ENCODE data around the gene KCNQ5.

- TF ChIP-seq CTCF (IDR thresholded peaks at IDR 0.05): no peak
- no peak for TF ChIP-seq POLR2A (IDR thresholded peaks at IDR 0.05)
These were observed 111.2 kb downstream of the KCNQ5 start for GRCh38 chr6:72733045-72733444.
